NCI-H2107 treated with DMSO at 0.1 percent for 48 hours (cell line): ENCODE results near the gene EIF3C.
"Not testable (repeated sequence)": the region's sequence is repeated elsewhere in the genome, so short reads cannot be mapped to it uniquely, and the experiment has no call there.

Experiments
- DNase-seq: peaks from one replicate; lab custom pipeline; 2025; ENCODE audit not compliant: unreplicated experiment; lab: John Stamatoyannopoulos, UW

The EIF3C gene

GRCh38 chr16:28711220-28712083 is at the start of gene EIF3C:
Gene EIF3C (plus strand): TSS chr16:28711464. CDS start chr16:28711687, 223 bp downstream.
- DNase-seq: not testable (repeated sequence)

GRCh38 chr16:28666264-28666663 is 45.0 kb upstream of the EIF3C start:
- DNase-seq: not testable (repeated sequence)

- DNase-seq: not testable (repeated sequence)
Measured at GRCh38 chr16:28667480-28667879, 43.8 kb upstream of the EIF3C start.

- DNase-seq: not testable (repeated sequence)
Measured at GRCh38 chr16:28668199-28668598, 43.1 kb upstream of the EIF3C start.

- DNase-seq: not testable (repeated sequence)
Measured at GRCh38 chr16:28688327-28688952, 22.8 kb upstream of the EIF3C start.

GRCh38 chr16:28689425-28689824 is 21.8 kb upstream of the EIF3C start:
- DNase-seq: not testable (repeated sequence)

- DNase-seq: not testable (repeated sequence)
Measured at GRCh38 chr16:28691722-28692121, 19.5 kb upstream of the EIF3C start.

- not testable (repeated sequence) for DNase-seq
Measured at GRCh38 chr16:28693257-28693950, 17.9 kb upstream of the EIF3C start.

GRCh38 chr16:28699792-28700191 is 11.5 kb upstream of the EIF3C start:
- DNase-seq: not testable (repeated sequence)

- not testable (repeated sequence) for DNase-seq
Measured at GRCh38 chr16:28700349-28700748, 10.9 kb upstream of the EIF3C start.

GRCh38 chr16:28701384-28701783 is 9.9 kb upstream of the EIF3C start:
- not testable (repeated sequence) for DNase-seq

- DNase-seq: not testable (repeated sequence)
Measured at GRCh38 chr16:28704246-28704645, 7.0 kb upstream of the EIF3C start.

GRCh38 chr16:28722852-28723650 is 11.8 kb downstream of the EIF3C start:
- not testable (repeated sequence) for DNase-seq

- not testable (repeated sequence) for DNase-seq
Measured at GRCh38 chr16:28731253-28731652, 20.0 kb downstream of the EIF3C start.

- DNase-seq: not testable (repeated sequence)
Measured at GRCh38 chr16:28732455-28733124, 21.3 kb downstream of the EIF3C start.

GRCh38 chr16:28739787-28740186 is 28.5 kb downstream of the EIF3C start:
- DNase-seq: not testable (repeated sequence)

- DNase-seq: not testable (repeated sequence)
Measured at GRCh38 chr16:28740631-28741030, 29.4 kb downstream of the EIF3C start.

- DNase-seq: not testable (repeated sequence)
Measured at GRCh38 chr16:28741295-28741694, 30.0 kb downstream of the EIF3C start.

- DNase-seq: not testable (repeated sequence)
Measured at GRCh38 chr16:28746618-28747350, 35.5 kb downstream of the EIF3C start.
